Karpas-422 (cell line): ENCODE results near the gene AMY2A. TPM values are rescaled to one million over a fixed set of nuclear protein-coding genes. Genes with fewer than 3 reads are reported as not detected.

Experiments
- small RNA-seq: library from RNA; depleted of rRNA; stranded (forward); fragments of <200 nt; gene quantifications from one replicate; pipeline ENCODE3, GENCODE V24; 2014
- total RNA-seq: library from RNA; depleted of rRNA; stranded (reverse); fragments of >200 nt; shearing (Covaris generic); gene quantifications from 2 replicates; pipeline ENCODE4 v1.2.3, GENCODE V29; 2014; ENCODE audit warnings: low replicate concordance; rRNA removed

Gene AMY2A
- total RNA-seq, 1 experiment from 2014 or later: not detected

Small RNAs within 50 kb of the gene (small RNA-seq; reads per million reads assigned to genes)
- gene AC105272.1: not detected

Other genes with a start within 250 kb of the AMY2A start
- 18.1 and 26.0 TPM in 2 replicates for gene RNPC3, start 91.7 kb upstream of the AMY2A start, total RNA-seq
- 5.3 and 10.8 TPM in 2 replicates for gene AMY2B, start 45.8 kb upstream of the AMY2A start, total RNA-seq
- gene AMY1A, start 38.3 kb downstream of the AMY2A start, total RNA-seq: not detected in 2 replicates
- gene AMY1B, start 78.8 kb downstream of the AMY2A start, total RNA-seq: not detected in 2 replicates
- not detected in 2 replicates for gene AMY1C, start 132.5 kb downstream of the AMY2A start, total RNA-seq